H1 (cell line): ENCODE data around the gene RNF130. TPM values are rescaled to one million over a fixed set of nuclear protein-coding genes. Genes with fewer than 3 reads are reported as not detected.

ENCODE experiments used
- CEBPB ChIP-seq: IDR thresholded peaks from 2 replicates; pipeline ENCODE4 v1.6.1; 2012; ENCODE audit warnings: low read depth, low read length
- CTCF ChIP-seq, 3 experiments: IDR thresholded peaks; 1 replicate in 2 of 3; 2 replicates in 1 of 3; pipeline versions ENCODE4 v1.5.1 to v1.6.1; 2011; ENCODE audit warnings: low read length in 3 of 3, mild to moderate bottlenecking in 3 of 3, inconsistent platforms in 2 of 3, low read depth in 1 of 3, moderate library complexity in 1 of 3; ENCODE audit not compliant: insufficient read depth in 1 of 3; ENCODE audit errors: control extremely low read depth in 1 of 3
- E2F6 ChIP-seq: IDR thresholded peaks from 2 replicates; pipeline ENCODE4 v1.6.1; 2012; ENCODE audit warnings: inconsistent platforms
- EGR1 ChIP-seq: IDR thresholded peaks from 2 replicates; pipeline ENCODE4 v1.6.1; 2011; ENCODE audit warnings: low read depth, low read length, borderline replicate concordance
- NRF1 ChIP-seq: IDR thresholded peaks from 2 replicates; pipeline ENCODE4 v1.6.1; 2011; ENCODE audit warnings: mild to moderate bottlenecking, low read depth, low read length, improper control_type of control experiment
- RAD21 ChIP-seq, 2 experiments: IDR thresholded peaks in 1 of 2; conservative IDR thresholded peaks in 1 of 2; 2 replicates each; pipeline ENCODE4 v1.6.1; 2011; ENCODE audit warnings: low read depth in 2 of 2, low read length in 2 of 2, improper control_type of control experiment in 1 of 2, inconsistent platforms in 1 of 2, mild to moderate bottlenecking in 1 of 2, moderate library complexity in 1 of 2
- SIN3A ChIP-seq, 2 experiments: IDR thresholded peaks in 1 of 2; conservative IDR thresholded peaks in 1 of 2; 2 replicates each; pipeline ENCODE4 v1.6.1; 2011 to 2012; ENCODE audit warnings: low read length in 2 of 2, improper control_type of control experiment in 1 of 2, low read depth in 1 of 2, mild to moderate bottlenecking in 1 of 2
- polyA plus RNA-seq, 7 experiments: library from polyadenylated mRNA; depleted of rRNA in 3 of 7; stranded (reverse) in 5 of 7; unstranded in 2 of 7; fragments of >200 nt in 5 of 7; fragments of 200-250 nt in 2 of 7; gene quantifications; 1 replicate in 5 of 7; 2 replicates in 1 of 7; 4 replicates in 1 of 7; pipeline versions ENCODE4 v1.2.1 to v1.2.3, GENCODE V29; 2011 to 2013; ENCODE audit warnings: missing spikeins in 2 of 7, mixed read lengths in 2 of 7
- total RNA-seq: library from RNA; stranded (reverse); fragmentation: NEBNext Ultra II Directional; extraction: Animal tissue kit (Norgen Biotek cat#: 25700); gene quantifications from 2 replicates; pipeline ENCODE4 v1.2.1, GENCODE V29; 2021

Gene RNF130
- total and polyA plus RNA-seq, 2 of the 8 experiments (the other 6 are each of a cell fraction or from before 2014, with no cell fraction given): 65.1 to 70.0 TPM

- TF ChIP-seq CTCF (IDR thresholded peaks at IDR 0.05; ENCODE audit: control extremely low read depth in 1 of 3, insufficient read depth in 1 of 3, low read depth in 1 of 3, low read length in 3 of 3): peak in 2 of 3 experiments; percentile 24 to 28; a peak in 2 of 4 replicates
- peak; percentile 65; the same call in 1 of the 2 replicates for TF ChIP-seq EGR1
- peak in 1 of 2 experiments; percentile 0; a peak in 2 of 4 replicates for TF ChIP-seq RAD21 (IDR thresholded peaks at IDR 0.05 in 1 of 2, conservative IDR thresholded peaks at IDR 0.05 in 1 of 2; ENCODE audit: low read depth in 2 of 2, low read length in 2 of 2)
- no peak for TF ChIP-seq NRF1
- TF ChIP-seq SIN3A (conservative IDR thresholded peaks at IDR 0.05 in 1 of 2, IDR thresholded peaks at IDR 0.05 in 1 of 2; ENCODE audit: low read depth in 1 of 2, low read length in 2 of 2): peak in 1 of 2 experiments; percentile 61; a peak in 1 of 4 replicates
- TF ChIP-seq CEBPB: no peak
- peak; percentile 26; the same call in 1 of the 2 replicates for TF ChIP-seq E2F6
Observed at GRCh38 chr5:179907556-179908324, 163.8 kb downstream of the RNF130 start, which contains the start of gene TBC1D9B (continued).
